HFFc6 (cell line): ENCODE results near the gene ADGRD2. TPM values are rescaled to one million over a fixed set of nuclear protein-coding genes. Genes with fewer than 3 reads are reported as not detected.
A peak's percentile ranks its signal among the peaks of the same experiment; 100 is the strongest.

Source experiments
- DNase-seq: peaks from one replicate; pipeline ENCODE4 v3.0.0-alpha.2; 2018
- H3K27ac Mint-ChIP-seq: 2 replicates; pipeline ENCODE4 v1.8.0; 2020; ENCODE audit warnings: mild to moderate bottlenecking, mixed read lengths
- H3K27me3 Mint-ChIP-seq: 2 replicates; pipeline ENCODE4 v1.8.0; 2021; ENCODE audit warnings: mild to moderate bottlenecking, moderate library complexity, mixed read lengths; ENCODE audit not compliant: insufficient read depth
- H3K36me3 Mint-ChIP-seq: 2 replicates; pipeline ENCODE4 v1.8.0; 2021; ENCODE audit warnings: low read depth, mixed read lengths
- H3K4me1 Mint-ChIP-seq: 2 replicates; pipeline ENCODE4 v1.8.0; 2020; ENCODE audit warnings: low read depth, mixed read lengths
- H3K4me3 Mint-ChIP-seq: 2 replicates; pipeline ENCODE4 v1.8.0; 2020; ENCODE audit warnings: mild to moderate bottlenecking, moderate library complexity, mixed read lengths
- H3K9me3 Mint-ChIP-seq: 2 replicates; pipeline ENCODE4 v1.8.0; 2020; ENCODE audit warnings: mild to moderate bottlenecking, mixed read lengths
- CTCF ChIP-seq: fragments of 200-600 bp; sonication (generic); IDR thresholded peaks from 2 replicates; pipeline ENCODE4 v1.5.0; 2021; ENCODE audit warnings: antibody characterized with exemption, mild to moderate bottlenecking
- long read RNA-seq: library from polyadenylated mRNA; unstranded; transcript quantifications from one replicate; pipeline ENCODE4 v2.0.0, GENCODE V29; 2019
- total RNA-seq, 6 experiments: library from RNA; stranded (reverse); fragmentation: NEBNext Ultra II Directional; extraction: Animal tissue kit (Norgen Biotek cat#: 25700); gene quantifications; 2 replicates in 1 of 6; 3 replicates in 5 of 6; pipeline ENCODE4 v1.2.3, GENCODE V29; 2021

ADGRD2 gene
- not detected for total RNA-seq
- long read RNA-seq = 0 reads

GRCh38 chr9:124450241-124450924 lies at the start of gene ADGRD2:
Gene ADGRD2, plus strand, starts transcription at chr9:124450451. Its CDS starts 1,216 bp downstream, at chr9:124451667.
- no peaks in the 10 kb centered on the region for H3K4me1 Mint-ChIP-seq
- H3K4me3 Mint-ChIP-seq = no peak within 1 kb of the TSS
- TF ChIP-seq CTCF = no peak
- no peak for DNase-seq
- H3K9me3 Mint-ChIP-seq = no peaks in the 10 kb centered on the region
- H3K27ac Mint-ChIP-seq = no peak within 1 kb of the TSS
- H3K27me3 Mint-ChIP-seq = peaks cover 19% of the 10 kb centered on the region
- no peaks in the 10 kb centered on the region for H3K36me3 Mint-ChIP-seq

GRCh38 chr9:124403246-124403645 lies 47.0 kb upstream of the ADGRD2 start:
- Mint-ChIP-seq H3K9me3 (no peaks in the 10 kb centered on the region), H3K27ac (no peak overlapping the region), H3K4me3 (no peak overlapping the region), H3K27me3 (no peaks in the 10 kb centered on the region; the same call in 1 of the 2 replicates), H3K36me3 (peaks cover 19% of the 10 kb centered on the region), H3K4me1 (peaks cover 47% of the 10 kb centered on the region)
- no peak for TF ChIP-seq CTCF
- no peak for DNase-seq

DNA sequence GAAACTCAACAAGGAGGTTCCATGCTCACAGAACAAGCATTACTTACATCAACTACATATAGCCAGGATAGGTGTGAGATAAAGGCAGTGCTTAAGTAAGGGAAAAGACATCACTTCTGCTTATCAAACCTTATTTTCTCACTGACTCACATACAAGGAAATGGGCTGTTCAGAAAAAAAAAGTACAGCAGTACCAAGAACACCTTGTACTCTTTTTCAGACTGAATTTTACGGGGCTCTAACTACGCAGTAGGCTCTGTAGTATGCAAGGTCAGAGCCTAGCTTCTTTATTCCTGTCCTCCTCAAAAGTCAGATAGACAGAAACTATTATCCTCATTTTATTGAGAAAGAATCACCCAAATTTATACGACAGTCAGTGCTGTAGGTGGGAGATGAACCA lies 40.8 kb upstream of the ADGRD2 start:
- no peaks in the 10 kb centered on the region for H3K9me3 Mint-ChIP-seq
- peaks cover 50% of the 10 kb centered on the region for H3K36me3 Mint-ChIP-seq
- H3K4me3 Mint-ChIP-seq = peak overlapping the region; percentile 41
- no peaks in the 10 kb centered on the region; the same call in 1 of the 2 replicates for H3K27me3 Mint-ChIP-seq
- TF ChIP-seq CTCF = no peak
- peaks cover 60% of the 10 kb centered on the region for H3K4me1 Mint-ChIP-seq
- DNase-seq = no peak
- peak overlapping the region; percentile 46; the same call in 1 of the 2 replicates for H3K27ac Mint-ChIP-seq

DNA sequence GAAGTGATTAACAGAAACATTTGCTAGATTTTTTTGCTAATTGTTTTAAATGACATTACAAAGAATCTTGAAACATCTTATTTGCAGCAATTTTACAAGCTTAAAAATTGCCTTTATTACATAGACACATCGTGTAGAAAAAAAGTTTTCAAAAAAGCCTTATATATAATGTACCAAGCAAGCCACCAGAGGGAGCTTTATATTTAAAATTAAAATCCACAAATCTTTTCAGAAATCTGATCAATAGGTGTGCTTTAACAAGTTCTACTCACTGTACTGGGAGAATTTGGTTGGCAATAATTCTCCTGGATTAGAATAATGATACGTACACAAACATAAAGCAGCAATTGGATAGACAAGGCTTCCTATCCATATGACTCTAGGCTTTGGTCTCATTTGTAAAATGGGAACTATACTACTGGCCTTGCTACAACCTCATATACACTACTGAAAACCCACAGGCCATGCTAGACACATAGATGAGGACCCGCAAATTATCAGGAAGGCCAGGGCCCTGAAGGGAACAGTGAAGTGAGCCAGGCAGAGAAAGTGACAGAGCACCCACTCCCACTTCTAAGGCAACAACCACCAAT lies 39.8 kb upstream of the ADGRD2 start:
- Mint-ChIP-seq H3K4me1 (peaks cover 65% of the 10 kb centered on the region), H3K27me3 (no peaks in the 10 kb centered on the region), H3K4me3 (peak overlapping the region; percentile 53; the same call in 1 of the 2 replicates), H3K36me3 (peaks cover 56% of the 10 kb centered on the region), H3K27ac (peak overlapping the region; percentile 87), H3K9me3 (peaks cover 1% of the 10 kb centered on the region)
- TF ChIP-seq CTCF = peak; percentile 80
- no peak for DNase-seq

- H3K9me3 Mint-ChIP-seq = peaks cover 4% of the 10 kb centered on the region
These were observed 38.6 kb upstream of the ADGRD2 start for GRCh38 chr9:124411514-124412227.

More at GRCh38 chr9:124411514-124412227, 38.6 kb upstream of the ADGRD2 start:
- TF ChIP-seq CTCF = no peak
- Mint-ChIP-seq H3K4me1 (peaks cover 68% of the 10 kb centered on the region), H3K27ac (peak overlapping the region; percentile 96), H3K4me3 (peak overlapping the region; percentile 99), H3K27me3 (no peaks in the 10 kb centered on the region; the same call in 1 of the 2 replicates), H3K36me3 (peaks cover 52% of the 10 kb centered on the region)
- DNase-seq = peak; percentile 74
